Sigmoid colon (tissue), 4 donors: ENCODE measurements around the gene LSM14A.

Experiments
- EP300 ChIP-seq, 4 donors: sonication (generic); formaldehyde crosslinking; IDR thresholded peaks; one replicate each; pipeline ENCODE4 v1.6.1; 2017; ENCODE audit warnings: antibody characterized with exemption in 4 of 4
- POLR2A ChIP-seq, 2 donors: fragments of 450-650 bp; IDR thresholded peaks; one replicate each; pipeline ENCODE4 v1.6.1; 2016; ENCODE audit warnings: antibody characterized with exemption in 2 of 2, mild to moderate bottlenecking in 2 of 2, moderate library complexity in 2 of 2
- POLR2AphosphoS5 ChIP-seq, 4 donors: sonication (generic); formaldehyde crosslinking; IDR thresholded peaks; one replicate each; pipeline ENCODE4 v1.6.1; 2017; ENCODE audit warnings: antibody characterized with exemption in 4 of 4
- TF ChIP-seq, protein P1 (sequence below), 4 experiments: fragments of 450-650 bp in 3 of 4; fragments of 200-600 bp in 1 of 4; IDR thresholded peaks; one replicate each; pipeline ENCODE4 v1.5.1; 2016 to 2019; ENCODE audit warnings: antibody characterized with exemption in 4 of 4, mild to moderate bottlenecking in 3 of 4, moderate library complexity in 2 of 4

DNA sequence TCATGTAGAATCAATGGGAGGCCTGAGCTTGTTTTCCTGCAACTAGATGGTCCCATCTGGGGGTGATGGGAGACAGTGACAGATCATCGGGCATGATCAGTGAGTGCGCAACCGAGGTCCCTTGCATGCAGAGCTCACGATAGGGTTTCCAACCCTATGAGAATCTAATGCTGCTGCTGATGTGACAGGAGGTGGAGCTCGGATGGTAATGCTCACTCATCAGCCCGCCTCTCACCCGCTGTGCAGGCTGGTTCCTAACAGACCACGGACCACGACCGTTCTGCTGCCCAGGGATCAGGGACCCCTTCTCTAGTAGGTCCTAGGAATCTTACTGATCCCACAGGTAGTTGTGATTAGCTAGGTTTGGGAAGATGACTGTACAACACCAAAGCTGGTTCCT, 58.5 kb downstream of the LSM14A start:
- TF ChIP-seq, protein P1, sequence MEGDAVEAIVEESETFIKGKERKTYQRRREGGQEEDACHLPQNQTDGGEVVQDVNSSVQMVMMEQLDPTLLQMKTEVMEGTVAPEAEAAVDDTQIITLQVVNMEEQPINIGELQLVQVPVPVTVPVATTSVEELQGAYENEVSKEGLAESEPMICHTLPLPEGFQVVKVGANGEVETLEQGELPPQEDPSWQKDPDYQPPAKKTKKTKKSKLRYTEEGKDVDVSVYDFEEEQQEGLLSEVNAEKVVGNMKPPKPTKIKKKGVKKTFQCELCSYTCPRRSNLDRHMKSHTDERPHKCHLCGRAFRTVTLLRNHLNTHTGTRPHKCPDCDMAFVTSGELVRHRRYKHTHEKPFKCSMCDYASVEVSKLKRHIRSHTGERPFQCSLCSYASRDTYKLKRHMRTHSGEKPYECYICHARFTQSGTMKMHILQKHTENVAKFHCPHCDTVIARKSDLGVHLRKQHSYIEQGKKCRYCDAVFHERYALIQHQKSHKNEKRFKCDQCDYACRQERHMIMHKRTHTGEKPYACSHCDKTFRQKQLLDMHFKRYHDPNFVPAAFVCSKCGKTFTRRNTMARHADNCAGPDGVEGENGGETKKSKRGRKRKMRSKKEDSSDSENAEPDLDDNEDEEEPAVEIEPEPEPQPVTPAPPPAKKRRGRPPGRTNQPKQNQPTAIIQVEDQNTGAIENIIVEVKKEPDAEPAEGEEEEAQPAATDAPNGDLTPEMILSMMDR (IDR thresholded peaks at IDR 0.05), result no peak
- TF ChIP-seq POLR2A (IDR thresholded peaks at IDR 0.05) (no peak), POLR2AphosphoS5 (IDR thresholded peaks at IDR 0.05) (no peak), EP300 (IDR thresholded peaks at IDR 0.05) (no peak)
